ENCODE data around the gene PDE1A.

PDE1A gene

DNA sequence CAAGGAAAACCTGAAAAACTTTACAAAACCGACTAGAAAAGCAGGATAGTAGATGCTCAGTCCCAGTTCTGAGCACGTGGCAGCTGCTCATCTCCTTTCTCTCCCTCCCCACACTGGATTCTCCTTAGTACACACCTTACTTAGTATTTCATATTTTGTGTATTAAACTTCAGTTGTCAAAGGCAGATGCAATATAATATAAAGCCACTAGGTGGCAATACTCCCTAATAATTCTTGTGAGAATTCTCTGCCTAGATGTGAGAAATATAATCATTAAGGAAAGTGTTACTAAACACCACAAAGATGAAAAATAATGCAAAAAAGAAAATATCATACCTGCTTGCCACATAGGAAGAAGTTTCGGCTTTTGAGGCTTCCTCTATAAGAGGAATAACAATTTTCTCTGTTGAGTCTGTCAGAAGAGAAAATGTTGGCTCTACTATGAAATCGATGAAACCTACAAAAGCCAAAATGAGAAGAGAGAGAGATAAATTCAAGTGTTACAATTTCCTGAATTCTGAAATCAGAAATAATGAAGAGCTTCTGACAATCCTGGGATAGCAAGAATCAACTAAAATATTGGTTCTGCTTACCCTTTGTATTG is 240.6 kb downstream of the PDE1A start:
- peak; percentile 42 for DNase-seq

DNA sequence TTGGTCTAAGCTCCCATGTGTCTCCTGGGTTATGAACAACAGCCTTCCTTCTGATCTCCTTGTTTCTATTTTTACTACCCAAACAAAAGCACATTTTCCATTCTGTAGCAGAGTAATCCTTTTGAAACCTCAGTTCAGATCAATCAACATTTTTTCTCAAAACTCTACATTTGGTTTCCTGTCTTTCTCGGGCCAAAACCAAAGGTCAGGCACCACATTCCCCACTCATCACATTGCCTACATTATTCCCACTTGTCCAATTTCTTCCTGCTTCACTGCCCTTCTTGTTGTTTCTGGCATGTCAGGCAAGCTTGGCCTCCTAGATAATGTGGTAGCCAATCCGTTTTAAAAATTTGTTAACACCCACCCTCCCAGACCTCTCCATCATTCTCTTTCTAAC is 244.4 kb downstream of the PDE1A start:
- no peak for DNase-seq

DNA sequence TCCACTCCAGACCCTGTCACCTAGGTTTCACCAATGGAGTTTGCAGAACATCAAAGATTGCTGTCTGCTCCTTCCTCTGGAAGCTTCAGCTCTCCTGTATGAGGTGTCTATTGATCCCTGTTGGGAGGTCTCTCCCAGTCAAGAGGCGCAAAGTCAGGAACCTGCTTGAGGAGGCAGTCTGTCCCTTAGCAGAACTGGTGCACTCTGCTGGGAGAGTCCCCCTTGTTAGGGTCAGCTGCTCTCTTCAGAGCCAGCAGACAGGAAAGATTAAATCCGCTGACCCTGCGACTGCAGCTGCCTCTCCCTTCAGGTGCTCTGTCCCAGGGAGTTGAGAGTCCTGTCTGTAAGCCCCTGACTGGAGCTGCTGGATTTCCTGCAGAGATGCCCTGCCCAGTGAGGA is 245.5 kb downstream of the PDE1A start:
- no peak for DNase-seq

DNA sequence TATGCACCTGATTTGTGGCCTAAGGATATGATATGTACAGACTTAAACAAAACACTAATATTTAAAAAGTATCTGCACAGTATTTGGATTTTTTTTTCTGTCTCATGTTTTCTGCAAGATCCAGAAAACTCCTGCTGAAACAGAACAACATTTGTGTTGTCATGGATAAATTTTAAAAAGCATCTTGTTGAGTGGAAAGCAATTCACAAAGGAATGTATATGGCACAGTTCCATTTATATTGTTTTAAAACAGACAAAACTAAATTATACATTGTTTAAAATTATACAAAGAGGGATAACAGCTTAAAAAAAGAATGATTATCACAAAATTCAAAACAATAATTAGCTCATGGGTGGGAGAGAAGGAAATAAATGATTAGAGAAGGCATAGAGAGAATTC is 247.7 kb downstream of the PDE1A start:
- no peak for DNase-seq

DNA sequence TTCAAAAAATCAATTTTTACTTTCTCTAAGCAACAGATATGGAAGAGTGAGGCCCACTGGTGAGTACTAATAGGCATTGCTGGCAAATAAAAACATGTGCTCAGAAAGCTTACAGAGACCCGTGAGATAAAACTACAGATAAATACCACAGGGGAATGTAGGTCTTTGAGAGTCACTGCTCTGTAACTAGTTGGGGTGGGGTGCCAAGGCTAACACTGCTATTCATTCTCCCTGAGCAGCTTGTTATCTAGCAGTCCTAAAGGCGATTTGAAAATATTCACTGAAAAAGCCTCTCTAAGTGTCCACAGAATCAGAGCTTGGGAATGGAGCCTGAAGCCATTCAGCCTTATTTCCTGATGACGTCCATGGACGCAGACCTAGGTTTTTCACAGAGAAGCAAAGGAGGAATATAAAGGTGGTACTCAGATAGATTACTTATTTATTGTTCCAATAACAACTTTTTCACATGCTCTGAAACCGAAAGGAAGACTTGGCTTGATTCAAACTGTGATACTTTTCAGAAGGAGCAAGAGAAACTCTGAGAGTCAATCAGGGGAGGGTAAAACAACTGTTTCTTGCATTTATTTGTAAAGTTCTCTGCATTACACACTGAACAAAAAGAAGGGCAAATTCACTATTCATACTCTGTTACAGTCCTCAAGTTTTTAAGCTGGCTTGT is 252.8 kb downstream of the PDE1A start:
- DNase-seq, result no peak

DNA sequence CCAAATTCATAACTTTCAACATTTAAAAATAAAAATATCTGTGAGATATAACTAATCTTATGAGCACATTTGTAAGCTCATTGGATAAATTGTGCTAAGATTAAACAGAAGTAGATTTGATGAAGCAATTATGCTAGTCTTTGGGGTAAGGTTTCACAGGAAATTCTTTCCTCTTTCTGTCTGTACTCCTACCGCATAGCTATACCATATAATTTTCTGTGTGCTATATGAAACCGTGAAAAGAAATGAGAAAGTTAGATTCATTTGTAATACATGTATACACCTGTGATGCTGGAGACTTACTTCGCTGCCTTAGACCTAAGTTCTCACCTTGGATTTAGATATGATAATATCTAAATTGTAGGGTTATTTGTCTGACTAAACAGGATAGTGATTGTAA is 256.5 kb downstream of the PDE1A start:
- no peak for DNase-seq

DNA sequence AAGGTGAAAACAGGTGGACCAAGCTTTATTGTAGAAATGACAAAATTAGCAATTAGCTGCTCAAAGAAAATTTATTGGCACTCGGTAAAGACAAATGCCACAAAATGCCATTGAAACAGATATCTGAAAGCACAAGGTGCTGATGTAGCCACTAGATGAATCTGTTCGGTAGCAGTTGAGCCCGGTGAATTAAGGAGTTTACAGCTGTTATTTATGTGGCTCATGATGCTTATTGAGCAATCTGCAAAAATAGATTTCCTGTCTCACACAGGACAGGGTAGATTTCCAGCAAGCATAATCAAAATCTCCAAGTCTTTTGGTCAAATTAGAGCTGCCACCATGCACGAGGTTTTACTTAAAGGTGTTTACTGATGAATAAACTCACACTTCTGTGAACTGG is 259.0 kb downstream of the PDE1A start:
- no peak for DNase-seq

DNA sequence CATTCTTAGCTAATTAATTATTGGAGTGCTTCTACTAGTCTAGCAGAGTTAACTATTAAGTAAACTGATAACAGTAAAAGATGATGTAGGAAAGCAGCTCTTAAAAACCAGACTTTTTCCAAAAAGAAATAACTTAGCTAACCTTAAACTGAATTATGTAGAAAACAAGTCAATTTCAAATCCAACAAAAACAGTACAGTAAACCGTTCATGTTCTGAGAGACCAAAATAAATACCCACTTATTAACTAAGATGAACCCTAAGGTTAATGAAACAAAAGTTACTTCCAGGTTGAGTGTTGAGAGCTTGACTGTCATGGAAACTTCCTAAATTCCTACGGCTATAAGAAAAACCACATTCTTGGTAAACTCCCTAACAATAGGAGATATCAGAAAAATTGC is 260.0 kb downstream of the PDE1A start:
- DNase-seq, result no peak

DNA sequence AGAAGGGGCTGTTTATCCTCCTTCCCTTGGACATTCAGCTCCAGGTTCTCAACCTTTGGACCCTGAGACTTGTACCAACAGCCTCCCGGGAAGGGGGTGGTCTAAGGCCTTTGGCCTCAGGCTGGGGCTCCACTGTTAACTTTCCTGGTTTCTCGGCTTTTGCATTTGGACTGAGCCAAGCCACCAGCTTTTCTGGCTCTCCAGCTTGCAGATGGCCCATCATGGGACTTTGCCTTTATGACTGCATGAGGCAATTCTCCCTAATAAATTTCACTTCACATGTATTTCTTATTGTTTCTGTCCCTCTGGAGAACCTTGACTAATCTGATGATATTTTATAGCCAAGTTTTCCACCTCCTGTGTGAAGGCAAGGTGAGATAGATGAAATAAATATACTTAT is 260.4 kb downstream of the PDE1A start:
- no peak for DNase-seq

DNA sequence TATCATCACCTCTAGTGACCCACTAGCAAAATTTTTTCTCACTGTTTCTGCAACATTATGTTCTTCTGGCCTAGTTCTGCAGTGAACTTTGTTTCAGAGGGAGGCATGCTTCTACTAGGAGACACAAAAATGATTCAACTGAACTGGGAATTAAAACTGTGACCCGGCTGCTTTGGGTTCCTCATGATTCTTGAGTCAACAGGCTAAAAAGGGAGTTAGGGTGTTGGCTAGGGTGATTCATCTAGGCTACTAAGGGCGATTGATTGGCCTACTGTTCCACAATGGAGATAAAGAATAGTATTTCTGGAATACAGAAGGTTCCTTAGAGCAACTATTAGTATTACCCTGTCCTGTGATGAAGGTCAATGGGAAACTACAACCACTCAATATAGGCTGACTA is 261.6 kb downstream of the PDE1A start:
- no peak for DNase-seq

DNA sequence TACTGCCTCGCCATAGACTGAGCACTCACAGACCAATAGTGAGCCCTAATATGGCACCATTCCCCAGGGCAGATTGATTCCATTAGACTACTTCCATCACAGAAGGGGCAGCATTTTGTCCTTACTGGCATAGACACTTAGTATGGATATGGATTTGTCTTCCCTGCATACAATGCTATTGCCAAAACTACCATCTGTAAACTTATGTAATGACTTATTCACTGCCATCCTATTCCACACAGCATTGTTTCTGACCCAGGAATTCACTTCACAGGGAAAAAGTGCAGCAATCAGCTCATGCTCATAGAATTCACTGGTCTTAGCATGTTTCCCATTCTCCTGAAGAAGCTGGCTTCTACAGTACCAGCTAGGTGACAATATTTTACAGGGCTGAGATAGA is 262.1 kb downstream of the PDE1A start:
- DNase-seq, result no peak

DNA sequence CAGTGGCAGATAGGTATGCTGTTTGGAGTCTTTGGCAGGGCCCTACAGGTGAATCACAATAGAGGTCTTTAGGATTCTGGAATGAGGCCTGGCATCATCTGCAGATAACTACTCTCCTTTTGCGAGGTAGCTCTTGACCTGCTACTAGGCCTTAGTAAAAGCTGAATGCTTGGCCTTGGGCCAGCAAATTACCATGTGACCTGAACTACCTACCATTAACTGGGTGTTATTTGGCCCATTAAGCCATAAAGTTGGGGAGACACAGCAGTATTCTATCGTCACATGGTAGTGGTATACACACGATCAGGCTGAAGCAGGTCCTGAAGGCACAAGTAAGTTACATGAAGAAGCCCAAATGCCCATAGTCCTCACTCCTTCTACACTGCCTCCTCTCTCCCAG is 263.0 kb downstream of the PDE1A start:
- DNase-seq, result no peak

DNA sequence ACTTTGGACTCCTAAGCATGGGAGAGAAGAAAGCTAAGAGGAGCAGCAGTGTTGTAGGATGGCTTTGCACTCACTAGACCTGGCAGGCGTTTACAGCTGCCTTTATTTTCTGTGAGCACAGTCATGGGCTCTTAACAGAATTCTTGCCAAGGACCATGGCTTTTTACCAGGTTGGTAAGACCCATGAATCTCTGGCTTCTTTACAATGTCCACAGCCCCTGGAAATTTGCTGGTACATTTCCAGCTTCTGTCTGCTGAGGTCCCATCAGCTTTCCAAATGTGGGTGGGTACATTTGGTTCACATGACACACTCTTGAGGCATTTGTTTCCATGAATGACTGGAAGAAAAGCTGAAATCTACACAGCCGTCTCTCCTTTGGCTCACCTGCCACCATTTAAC is 278.5 kb downstream of the PDE1A start:
- peak; percentile 2 for DNase-seq

DNA sequence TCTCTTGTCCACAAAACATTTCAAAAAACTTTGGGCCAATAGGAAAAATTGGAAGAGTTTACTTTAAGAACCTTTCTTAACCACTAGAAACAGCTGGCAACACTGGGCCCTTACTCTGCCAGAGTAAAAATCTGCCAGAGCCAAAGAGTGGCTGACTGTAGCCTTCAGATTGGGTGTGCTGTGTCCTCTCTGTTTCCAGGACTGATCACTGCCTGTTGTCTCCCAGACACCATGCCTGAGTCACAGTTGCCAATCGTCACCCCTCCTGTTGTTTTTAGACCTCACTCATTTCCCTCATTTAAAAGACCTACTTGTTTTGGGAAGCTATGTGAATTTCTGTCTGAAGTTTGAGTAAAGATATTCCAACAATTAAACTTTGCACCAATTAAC is 282.1 kb downstream of the PDE1A start:
- no peak for DNase-seq

DNA sequence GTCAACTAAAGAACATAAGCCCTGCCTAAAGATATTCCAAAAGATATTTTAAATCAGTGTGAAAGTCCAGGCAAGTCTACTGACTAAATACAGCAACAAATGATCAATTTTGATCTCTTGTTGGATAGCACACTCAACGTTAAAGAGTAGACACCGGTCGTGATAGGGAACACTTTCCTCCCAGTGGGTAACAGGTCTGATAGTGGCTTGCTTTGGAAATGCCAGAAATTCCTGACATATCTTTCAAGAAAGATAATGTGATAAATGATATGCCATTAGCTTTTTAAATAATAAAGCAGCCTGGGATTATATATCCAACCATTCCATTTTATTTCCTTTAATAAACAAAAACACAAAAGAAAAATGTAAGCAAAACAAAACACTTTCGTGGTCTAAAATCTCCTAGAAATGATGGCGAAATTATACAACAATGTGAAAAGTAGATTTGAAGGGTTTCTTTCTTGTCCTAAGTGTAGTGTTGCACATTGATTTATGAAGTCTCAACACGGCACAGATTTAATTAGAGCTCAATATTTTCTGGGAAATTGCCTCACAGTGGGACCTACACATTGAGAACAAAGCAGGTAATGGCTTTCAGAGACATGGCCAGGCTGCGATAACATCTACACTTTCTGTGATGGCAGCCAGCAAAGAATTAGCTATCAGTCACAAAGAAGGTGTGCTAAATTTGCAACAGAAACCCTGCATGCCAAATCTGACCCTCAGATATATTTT is 282.6 kb downstream of the PDE1A start:
- DNase-seq, result no peak

DNA sequence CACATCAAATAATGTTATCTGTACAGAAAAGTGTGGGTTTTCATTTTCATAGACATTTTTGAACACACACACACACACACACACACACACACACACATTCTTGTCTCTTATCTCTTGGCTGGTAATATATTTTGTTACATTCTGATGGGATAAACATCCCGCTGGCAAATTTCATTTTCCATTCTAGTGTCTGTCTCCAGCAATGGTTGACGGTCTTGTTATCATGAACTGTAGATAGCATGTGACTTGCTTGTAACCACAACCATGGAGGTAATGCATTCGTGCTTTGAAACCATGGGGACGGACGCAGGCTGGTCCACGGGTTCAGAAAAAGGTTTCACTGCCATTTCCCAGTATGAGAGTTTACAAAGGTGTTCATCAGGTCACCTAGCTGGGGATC is 284.8 kb downstream of the PDE1A start:
- DNase-seq, result no peak

DNA sequence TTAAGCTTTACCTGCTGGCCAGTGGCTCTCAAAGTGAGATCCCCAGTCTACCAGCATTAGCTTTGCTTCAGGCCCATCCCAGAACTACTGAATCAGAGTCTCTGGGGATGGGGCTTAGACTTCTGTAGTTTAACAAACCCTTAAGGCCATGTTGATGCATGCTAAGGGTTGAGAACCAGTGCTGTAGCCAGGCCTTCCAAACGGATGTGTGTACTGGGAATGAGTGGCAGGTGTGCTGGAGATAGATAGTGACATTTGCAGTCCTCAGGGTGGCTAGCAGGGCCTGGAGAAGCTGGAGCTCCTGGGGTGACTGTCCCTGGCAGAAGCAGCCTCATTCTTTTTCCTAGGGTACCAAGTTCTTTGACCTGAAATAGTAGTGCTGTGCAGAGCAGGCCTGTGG is 292.6 kb downstream of the PDE1A start:
- no peak for DNase-seq

DNA sequence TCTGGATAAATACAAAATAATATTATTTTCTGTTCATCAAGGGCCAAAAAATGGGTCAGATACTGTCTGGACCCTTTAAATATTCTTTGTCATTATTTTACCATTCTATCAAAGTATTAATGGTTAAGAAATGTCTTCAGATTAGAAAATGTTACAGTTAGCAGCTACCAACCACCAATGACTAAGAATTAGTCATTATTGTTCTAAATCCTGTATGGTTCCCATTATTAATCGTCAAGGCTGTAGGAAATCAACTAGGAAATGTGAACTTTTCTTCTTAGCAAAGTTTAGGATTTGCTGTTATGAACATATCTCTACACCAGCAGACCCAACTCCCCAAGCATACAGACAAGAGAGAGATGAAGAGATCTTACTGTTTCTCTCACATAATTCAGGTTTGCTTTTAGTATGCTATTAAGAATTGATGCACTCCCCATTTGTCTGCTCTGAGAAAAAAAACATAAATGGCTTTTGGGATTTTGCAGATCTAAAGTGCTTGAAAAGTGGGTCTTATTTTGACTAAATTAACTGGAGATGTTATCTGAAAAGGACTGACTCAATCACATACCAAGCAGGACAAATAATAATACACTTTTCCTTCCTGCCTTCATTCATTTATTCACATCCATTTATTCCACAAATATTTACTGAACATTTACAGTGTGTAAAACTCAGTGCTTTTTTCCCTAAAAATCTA is 293.5 kb downstream of the PDE1A start:
- peak; percentile 27 for DNase-seq

DNA sequence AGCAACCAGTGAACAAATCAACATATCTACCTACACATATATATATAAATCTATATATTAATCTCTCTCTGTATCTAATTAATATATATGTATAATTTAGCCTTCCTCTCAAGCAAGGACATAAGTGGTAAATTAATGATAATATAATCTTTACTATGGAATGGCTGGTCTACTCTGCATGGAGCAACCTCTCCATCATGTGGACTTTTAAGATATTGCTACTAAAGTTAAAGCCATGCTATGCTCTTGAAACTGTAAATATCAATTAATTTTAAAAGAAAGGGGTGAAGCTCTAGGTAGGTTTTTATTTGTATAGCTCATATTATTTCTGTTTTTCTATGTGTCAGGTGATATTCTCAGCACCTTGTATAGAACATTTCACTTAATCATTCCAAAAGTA is 294.2 kb downstream of the PDE1A start:
- DNase-seq, result no peak

DNA sequence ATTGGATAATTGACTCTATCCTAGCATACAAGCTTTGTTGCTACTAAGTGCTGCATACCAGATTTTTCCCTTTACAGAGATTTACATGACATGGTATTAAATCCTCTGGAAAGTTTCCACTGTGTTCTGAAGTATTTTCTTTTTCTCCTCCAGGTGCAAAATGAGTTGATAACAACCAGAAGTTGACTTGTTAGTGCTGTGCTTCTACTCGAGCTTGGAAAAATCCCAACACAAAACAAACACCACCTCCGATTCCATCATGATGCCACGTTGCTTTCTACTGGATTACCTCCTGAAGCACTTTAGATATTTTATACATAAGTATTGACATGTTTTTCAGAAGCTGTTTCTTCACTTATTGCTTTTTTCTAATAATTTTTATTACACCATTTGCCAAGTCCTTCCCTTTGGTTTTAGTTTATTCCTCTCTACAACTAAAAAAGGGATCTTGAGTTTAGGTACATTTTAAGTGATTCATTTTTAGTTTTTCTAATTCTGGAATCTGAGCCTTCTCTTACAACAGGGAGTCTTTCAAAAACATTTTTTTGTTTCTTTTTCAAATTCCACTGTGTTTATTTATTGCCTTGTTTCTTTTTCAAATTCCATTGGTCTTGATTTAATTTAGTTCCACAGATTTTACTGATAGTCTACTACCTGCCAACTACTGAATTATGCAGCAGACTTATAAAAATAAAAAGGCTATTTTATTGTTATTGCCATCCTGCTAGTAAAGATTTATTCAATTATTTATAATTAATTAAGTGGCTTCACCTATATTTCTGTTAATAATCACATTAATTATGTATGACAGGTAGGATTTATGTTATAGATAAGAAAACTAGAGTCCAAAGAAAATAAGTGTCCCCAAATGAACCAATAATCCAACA is 297.8 kb downstream of the PDE1A start:
- no peak for DNase-seq

DNA sequence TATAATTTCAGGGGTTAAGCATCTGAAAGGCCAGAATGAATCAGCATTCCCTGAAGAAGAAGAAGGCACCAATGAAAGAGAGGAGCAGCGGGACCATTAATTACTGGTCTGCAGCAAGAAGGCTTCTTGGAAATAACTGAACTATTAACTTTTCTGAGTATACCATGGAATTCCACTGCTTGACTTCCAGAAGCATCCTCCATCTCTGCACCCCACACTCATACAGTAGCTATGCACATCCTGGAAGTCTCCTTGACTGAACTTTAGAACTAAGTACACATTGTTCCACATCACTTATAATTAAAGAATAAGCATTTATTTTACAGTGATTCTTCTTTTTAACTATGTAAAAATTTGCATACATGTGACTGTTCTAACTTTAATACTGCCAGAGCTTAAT is 309.6 kb downstream of the PDE1A start:
- DNase-seq, result no peak

DNA sequence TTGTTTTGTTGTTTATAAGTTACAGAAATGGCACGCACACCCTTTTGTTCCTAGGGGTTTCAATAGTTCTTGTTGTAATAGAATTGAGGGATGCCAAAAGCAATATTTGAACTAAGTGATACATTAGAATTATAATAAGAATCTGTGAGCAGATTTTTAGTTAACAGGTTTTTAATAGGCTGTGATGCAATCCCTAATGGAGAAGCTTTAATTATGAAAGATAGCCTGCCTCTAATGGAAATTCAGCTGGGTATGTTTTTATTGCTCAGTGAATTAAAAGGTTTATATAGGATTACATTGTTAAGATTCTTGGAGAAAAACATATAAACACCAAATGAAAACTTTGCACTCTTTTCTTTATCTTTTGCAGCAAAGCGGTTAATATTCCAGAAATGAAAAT is 310.1 kb downstream of the PDE1A start:
- no peak for DNase-seq

DNA sequence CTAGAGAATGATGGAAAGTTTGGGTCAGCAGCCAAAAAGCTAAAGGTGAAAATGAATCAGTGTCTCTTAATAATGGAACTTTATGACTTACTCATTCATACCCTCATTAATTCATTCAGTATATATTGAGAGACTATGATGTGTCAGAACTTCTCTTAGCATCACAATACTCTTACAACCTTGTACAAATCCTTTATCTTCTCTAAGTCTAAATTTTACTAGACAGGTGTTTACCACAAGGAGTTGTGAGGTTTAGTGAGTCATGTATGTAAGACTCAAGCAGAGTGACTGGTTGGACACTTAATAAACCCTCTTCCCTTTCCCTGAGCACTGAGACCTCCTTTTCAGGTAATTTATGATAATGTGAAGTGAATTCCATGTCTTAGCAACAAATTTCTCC is 311.6 kb downstream of the PDE1A start:
- no peak for DNase-seq

All from fibroblast of skin of right quadriceps (primary cell).